Stromal cell of bone marrow (primary cell): ENCODE measurements around the gene SSPN.

Experiments
- DNase-seq: peaks from one replicate; pipeline ENCODE4 v3.0.0-alpha.2; 2012; ENCODE audit warnings: low read depth

Gene SSPN

DNA sequence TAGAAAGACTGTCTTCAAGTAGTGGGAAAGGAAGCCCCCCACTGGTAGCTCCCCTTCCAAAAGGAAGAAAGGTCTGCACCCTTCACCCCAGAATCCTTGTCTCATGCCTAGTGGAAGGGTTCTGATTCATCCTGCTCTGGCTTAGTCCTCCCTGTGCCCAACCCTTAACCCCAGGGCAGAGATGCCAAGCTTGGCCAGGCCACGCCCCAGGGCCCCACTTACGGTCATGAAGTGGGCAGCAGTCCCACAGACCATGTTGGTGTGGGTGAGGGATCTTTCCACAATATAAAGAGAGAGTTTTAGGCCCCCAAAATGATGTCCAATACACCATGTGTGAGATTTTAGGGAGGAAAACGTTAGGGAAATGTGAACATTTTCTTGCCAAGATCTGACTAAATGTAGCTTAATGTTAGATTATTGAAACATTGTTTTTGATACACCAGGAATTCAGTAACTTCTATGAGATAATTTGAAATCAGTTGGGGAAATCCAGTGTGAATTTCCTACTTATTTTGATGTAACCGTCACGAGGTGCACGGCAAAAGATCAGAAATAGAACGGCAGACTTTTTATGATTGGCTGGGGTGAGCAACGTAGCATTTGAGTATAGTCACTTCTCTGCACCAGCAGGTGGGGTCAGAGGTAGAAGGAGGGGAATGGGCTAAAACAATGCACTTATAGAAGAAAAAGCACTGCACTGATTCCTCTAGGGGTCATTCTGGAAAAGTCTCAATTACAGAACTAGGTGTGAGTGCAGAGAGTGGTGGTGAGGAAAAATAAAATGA lies 8.2 kb upstream of the SSPN start:
- no peak for DNase-seq

DNA sequence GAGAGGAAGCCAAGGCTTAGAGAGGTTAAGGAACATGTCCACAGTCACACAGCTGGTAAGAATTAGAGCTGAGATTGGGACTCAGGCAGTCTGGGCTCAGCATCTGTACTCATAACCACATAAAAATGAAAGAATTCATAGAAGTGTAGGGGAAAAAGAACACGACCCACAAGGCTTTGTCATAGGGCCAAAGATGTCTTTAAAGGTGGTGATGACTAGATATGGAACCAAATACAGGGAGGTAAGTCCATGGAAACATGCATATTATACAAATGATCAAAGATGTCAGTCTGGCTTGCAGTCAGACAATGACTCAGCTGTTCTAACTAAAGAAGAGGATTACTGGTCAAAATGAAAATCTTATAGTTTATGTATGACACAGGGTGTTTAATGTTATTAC lies 7.2 kb upstream of the SSPN start:
- DNase-seq: no peak

DNA sequence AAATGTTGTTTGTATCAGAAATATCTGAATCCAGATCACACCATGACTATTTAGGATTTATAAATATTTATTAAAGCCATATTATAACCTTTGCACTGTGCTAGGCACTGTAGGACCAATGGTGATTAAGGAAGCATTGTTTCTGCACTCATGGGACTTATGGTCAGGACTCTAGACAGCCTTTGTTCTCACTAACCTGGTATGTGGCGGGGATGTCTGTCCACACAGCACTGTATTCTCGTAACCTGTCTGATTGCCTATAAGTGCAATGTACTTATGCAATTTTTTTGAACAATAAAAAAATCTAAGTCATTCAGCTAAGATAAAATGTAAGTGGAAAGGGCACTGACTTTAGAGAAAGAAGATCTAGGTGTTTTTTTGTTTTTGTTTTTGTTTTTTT lies 6.7 kb upstream of the SSPN start:
- DNase-seq: no peak

DNA sequence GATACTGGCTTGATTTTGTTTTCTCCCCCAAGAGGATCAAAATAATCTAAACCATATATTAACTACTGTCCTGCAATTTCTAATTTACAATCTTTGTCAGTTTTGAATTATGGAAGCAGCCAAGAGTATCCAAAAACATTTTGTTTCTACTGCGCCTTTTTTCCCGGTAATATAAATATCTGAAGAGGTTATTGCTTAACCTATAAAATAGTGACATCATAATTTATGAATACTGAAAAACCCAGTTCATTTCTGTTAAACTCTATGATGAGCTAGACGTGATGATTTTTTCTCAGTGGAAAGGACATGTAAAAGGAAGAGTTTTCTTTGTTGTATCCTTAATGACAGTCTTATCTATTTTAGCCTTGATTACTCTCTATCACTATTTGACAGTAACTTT lies 3.2 kb upstream of the SSPN start:
- DNase-seq: no peak

DNA sequence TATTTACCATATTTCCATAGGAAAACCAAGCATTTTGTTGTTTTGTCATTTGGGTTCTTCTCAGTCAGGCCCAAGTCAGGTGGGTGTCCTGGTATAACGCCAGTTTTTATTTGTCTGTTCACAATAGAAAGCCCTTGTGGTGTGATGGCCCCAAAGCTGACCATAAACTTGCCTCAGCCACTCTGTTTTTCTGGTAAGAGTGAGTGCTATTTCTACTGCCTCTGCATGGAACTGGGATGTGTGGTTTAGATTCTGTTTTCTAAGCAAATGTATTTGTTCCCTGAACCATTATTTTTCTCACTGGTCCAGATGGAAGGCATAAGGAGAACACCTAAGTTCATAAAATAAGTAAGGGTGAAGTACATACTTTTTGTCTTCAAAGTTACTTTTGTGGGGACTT lies 1.8 kb upstream of the SSPN start:
- DNase-seq: no peak

DNA sequence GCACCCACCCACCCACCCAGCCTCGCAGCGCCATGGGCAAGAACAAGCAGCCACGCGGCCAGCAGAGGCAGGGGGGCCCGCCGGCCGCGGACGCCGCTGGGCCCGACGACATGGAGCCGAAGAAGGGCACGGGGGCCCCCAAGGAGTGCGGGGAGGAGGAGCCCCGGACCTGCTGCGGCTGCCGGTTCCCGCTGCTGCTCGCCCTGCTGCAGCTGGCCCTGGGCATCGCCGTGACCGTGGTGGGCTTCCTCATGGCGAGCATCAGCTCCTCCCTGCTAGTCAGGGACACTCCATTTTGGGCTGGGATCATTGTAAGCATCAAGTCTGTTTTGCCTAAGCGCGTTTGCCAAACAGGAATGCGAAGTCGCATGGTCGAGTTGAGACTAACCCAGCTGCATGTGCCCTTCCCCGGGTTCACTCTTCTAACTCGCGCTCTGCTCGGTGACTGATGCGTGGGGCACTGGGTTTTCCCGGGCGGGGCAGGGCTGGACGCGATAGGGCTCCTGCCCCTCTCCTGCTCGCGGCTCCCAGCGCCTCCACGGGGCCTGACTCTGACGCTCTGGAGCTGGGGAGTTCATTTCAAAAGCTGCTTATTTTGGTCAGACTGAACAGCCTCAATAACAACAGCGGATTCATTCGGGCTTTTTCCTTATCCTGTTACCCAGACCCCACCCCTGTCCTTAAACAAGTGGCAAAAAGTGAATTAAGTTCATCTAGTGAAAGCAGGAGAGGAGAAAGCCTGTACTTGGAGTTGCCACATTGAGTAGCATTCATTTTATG lies 458 bp downstream of the SSPN start:
- no peak for DNase-seq

DNA sequence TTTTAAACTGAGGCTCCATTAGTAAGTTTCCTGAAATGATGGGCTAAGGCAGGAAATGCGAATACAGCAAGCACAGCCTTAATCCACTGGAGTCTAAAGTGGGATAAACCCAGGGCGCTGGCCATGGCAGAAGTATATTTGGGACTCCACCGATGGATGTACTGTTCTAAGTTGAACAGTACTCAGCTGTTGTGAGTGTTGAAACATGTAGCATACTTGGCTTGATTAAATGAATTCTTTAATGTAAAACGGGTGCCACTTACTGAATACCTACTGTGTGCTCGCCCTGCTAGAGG lies 996 bp downstream of the SSPN start:
- no peak for DNase-seq

DNA sequence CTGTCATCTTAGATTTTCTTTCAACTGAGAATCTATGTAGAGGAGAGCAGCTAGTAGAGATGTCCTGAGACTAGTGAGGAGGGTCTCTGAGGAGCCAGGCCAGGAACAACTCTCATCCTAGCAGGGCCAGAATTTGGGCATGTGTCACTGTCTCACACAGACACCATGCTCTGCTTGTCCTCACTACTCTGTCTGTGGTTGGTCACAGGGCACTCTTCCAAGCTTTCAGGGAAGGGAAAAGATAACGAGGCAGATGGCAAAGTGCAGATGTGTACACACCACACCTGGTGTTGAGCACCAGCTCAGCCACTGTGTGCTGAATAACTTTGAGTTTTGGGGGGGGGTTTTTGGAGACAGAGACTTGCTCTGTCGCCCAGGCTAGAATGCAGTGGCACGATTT lies 2.5 kb downstream of the SSPN start:
- no peak for DNase-seq

DNA sequence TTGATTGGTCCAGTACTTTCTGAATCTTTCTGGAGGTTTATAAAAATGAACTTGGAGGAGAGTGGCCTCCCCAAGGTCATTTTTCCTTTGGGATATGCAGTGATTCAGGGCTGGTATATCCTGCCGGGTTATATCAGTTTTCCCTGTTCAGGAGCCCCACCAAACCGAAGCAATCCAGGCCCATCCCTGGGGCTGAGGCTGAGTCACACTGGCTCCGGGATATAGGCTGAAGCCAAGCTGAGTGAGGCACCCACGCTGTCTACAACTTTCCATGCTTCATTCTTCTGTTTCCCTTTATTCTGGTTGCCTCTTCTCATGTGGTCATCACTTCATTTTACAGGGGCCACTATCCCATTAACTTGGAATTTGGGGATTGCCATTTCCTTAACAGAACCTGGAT lies 3.4 kb downstream of the SSPN start:
- peak; percentile 69 for DNase-seq

DNA sequence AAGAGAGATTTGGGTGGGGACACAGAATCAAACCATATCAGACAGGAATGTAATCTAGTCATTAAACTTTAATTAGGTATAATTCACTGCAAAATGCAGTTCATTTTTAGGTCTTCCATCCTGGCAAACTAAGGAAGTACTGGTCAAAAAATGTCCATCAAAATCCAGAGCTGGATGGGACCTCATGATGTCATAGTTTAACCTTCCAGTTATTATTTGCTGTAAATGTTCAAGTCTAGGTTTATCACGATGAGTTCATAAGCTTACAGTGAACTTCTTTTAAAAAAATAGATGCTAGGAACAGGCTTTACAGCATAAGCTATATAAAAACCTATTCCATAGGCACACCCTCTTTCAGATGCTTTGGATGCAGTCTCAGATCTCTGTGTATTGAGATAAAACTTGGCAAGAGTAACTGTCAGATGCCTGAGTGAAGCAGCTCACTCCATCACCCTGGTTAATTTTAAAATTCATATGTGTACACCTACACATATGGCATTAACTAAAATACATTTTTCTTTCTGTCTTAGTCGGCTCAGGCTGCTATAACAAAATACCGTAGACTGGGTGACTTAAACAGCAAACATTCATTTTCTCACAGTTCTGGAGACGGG lies 7.9 kb downstream of the SSPN start:
- no peak for DNase-seq

DNA sequence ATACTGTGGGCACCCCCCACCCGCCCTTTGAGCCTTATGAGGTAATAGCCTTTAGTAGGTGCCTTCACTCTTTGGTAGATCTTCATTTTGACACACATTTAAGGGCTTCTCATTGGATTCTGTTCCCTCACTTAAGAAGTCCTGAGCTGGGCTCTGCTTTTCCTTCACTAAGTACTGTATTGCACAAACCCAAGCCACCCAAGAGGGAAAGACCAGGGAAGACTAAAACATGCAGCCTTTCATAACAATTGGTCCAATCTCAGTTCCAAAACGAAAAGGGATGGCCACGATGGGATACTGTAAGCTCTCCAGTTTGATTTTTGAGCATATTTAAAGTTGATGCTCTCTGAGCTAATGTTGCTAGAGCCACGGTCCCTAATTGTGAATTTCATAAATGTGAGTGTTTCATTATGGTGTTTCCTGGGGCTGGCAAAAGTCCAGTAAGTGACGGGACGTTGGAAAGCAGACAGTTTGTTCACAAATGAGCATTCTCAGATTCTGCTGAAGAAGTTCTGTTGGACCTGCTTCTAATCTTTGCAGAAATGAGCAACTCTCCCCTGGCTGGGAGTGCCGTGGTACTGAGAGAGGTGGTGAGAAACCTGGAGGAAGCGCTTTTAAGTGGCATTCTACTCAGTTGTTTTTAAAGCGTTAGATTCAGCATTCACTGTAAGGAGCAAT lies 9.4 kb downstream of the SSPN start:
- no peak for DNase-seq

DNA sequence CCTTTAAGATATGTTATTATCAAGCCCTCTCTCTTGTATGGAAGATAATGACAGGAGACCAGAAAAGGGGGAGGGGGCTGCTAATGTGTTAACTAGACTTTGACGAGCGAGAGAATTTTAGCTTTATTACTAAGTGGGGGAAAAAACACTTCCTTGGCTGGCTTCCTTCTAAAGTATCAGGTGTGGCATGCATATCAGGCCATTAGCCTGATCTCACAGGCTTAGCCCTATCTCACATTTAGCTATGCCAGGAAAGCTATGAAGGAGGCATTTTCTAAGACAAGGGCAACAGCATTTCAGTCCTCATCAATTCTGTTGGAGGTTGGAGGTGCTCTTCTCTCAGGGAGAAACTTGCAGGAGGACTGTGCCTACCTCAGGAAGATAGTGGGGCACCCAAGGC lies 9.9 kb downstream of the SSPN start:
- DNase-seq: no peak

DNA sequence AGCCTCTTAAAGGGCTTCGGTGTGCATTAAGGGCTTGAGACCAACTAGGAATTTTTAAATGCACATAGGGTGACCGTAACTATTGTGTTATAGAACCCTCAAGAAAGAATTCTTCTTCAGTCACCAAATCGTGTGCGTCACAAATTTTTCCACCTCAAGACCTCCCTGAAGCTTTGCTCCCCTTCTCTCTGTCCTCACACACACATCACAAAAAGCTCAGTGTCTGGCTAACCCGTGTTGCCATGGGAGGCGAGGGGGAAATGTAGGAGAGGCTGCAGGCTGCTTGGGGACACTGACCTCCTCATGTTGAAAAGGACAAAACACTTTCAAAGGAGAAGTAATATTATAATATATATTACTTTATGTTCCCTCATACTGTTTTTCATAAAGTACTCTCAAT lies 10.6 kb downstream of the SSPN start:
- DNase-seq: no peak

DNA sequence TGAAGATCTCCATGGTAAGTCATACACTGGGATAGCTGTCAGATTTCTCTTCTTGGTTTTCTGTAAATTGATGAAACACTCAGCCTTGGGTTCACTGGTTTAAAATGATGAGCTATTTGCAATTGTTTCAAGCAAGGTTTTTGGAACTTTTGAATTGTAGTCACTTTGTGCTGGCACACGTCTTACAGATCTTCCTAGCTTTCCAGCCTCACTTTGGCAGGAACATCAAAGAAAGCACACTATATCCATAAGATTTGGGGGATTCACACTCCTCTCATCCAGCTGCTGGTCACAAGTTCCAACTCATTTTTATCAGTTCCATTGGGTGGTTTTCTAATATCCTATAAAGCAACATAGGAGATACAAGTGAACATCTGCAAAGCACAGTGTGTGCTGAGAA lies 16.0 kb downstream of the SSPN start:
- no peak for DNase-seq

DNA sequence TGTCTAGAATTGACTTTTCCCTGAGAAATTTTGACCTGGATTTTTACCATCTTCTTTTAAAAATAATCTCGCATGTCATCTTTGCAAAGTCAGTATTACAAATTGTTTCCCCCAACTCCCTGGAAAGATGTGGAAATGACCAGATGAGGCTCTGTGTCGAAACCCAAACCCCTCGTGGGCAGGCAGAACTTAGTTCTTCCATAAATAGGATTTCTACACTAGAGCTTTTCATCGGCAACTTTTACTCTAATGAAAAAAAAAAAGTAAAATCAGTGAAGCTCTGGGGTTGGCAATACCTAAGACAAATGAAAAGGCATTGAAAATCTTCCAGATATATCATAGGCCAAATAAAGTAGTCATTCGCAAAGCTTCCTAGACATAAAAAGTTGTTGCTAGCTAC lies 17.0 kb downstream of the SSPN start:
- no peak for DNase-seq

DNA sequence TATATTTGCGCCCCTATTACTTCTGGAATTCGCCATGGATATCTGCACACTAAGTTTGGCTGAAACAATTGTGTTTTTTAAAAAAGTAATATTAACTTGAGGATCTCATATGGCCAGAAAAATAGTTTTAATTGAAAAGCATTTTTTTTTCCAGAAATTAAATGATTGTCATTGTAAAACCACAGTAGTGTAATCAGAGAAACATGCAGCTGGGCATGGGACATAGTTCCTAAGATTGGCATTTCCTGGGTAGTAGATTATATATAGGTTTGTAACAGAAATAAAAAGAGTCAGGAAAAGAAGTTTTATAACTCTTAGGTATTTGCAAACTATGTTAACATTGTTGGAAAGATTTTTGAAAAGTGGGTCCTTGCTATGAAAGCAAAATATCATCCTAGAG lies 17.6 kb downstream of the SSPN start:
- DNase-seq: no peak

DNA sequence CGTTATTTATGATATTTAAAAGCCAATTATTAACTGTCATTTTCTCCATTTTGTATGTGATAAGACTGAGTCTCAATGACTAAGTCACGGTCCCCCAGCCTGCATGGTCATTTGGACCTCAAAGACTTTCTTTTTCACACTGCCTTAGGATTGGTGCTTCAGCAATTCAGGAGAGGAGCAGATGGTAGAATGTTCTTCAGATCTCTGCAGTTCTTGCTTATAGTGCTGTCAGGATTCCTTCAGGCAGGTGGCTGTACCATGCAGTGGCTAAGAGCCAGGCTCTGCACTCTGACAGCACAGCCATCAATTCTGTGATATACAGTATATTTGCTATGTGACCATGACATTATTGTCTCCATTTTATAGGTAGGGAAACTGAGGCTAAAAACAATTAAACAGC lies 18.7 kb downstream of the SSPN start:
- no peak for DNase-seq

DNA sequence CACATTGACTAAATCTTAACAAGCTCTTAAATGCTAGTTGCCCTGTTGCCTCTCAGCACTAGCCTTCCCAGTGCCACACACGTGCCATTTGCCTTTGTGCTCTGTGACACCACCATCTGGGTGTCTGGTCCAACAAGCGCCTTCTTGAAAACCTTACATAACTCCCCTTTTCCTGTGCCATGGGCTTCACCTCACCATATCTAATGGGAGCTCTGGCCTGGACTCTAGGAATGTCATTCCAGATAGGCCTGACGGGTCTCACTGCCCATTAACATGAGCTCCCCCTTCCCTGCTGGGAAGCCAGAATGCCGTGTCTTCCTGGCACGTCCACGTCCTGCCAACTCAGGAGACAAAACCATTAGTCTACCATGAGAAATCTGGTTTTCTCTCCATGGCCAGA lies 24.4 kb downstream of the SSPN start:
- no peak for DNase-seq

DNA sequence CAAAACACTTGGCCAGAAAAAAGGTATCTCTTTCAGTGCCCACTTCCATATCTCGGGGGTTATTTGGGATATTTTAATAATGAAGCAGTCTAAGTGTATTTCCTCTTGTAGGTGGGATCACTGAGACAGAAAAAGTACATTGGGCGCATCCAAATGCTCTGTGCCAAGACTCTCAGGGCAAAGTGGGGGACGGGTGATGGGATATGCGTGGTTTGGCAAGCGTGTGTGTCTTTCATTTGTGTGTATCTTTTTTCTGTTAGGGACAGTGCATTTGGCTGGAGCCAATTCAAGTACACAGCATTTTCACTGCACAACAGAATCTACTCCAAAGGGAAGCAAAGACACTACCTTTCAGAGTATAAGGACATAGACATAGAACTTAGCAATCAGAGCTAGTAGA lies 29.3 kb downstream of the SSPN start:
- DNase-seq: no peak

DNA sequence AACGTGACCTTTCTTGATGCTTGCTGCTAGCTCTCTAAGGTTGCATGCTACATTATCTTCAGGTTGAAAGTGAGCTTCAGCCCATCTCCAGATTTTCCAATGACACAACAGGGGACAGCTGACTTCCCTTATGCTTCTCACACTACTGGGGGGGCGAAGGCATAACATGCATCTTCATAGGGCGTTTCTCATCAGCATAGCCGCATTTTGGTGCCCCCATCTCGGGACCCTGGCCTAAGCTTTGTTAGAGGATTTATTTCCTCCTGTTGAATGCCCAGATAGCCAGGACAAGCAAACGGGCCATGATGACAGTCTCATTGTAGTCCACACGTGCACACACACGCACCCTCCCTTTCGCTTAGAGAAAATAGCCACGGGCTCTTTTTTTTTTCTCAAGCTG lies 30.7 kb downstream of the SSPN start:
- no peak for DNase-seq

DNA sequence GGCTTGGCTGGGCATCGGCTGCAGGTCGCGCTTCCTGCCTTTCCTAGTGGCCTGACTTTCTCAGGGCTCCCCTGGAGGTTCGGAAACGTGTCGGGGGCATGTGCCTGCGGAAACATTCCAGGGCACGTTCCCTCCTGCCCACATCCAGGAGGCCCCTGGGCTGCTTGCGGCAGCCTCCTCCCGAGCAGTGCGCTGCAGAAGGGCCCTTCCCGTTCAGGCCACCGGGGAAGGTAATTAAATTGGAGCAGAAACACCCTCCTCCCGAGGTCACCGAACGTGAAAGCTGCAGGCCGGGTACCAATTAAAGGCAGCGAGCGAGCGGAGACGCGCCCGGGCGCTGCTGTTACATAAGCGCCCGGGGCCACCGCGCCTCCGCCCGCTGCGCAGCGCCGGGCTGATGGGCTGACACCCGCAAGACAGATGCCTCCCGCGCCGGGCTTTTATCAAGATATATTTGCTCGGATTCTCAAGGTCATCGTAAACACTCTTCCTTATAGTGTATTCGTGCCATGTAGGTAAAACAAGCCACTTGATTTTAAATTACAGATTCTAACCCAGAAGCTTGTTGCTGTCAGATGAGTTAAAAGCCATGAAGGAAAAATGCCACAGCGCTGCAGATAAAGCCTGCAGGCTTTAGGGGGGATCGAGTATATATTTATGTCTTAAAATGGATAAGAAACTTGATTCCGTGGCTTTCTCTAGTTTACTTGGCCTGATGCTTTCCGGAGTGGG lies 31.4 kb downstream of the SSPN start:
- DNase-seq: no peak

DNA sequence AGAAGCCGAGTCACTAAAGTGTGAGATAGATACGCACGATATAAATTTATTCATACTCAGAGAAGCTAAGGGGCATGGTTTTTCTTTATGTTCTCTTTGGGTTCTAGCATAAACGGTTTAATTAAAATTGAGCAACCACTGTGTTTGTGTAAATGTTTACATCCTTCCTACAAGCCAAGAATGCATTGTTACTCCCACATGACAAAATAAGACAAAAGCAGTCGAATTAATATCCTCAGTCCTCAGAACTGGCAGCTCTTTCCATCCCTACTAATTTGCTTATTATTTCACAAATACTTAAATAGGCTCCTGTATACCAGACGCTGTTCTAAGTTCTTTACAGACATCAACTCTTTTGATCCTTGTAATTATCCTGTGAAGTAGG lies 32.0 kb downstream of the SSPN start:
- DNase-seq: no peak
